Muscle layer of duodenum (tissue), 2 donors: Measurements from ENCODE around the gene VIPAS39.
"Not testable (repeated sequence)": the region's sequence is repeated elsewhere in the genome, so short reads cannot be mapped to it uniquely, and the experiment has no call there.

ENCODE experiments used
- H3K27ac ChIP-seq: one replicate; pipeline ENCODE4 v1.7.0; 2013; ENCODE audit warnings: mild to moderate bottlenecking, low read length
- H3K27me3 ChIP-seq: one replicate; pipeline ENCODE4 v1.7.0; 2013; ENCODE audit warnings: low read depth, mild to moderate bottlenecking, control low read depth, low read length
- H3K36me3 ChIP-seq, 2 donors: one replicate each; pipeline ENCODE4 v1.7.0; 2013; ENCODE audit warnings: low read length in 2 of 2, control low read depth in 1 of 2, mild to moderate bottlenecking in 1 of 2; ENCODE audit not compliant: insufficient read depth in 2 of 2, control insufficient read depth in 1 of 2
- H3K4me1 ChIP-seq, 2 donors: one replicate each; pipeline ENCODE4 v1.7.0; 2013; ENCODE audit warnings: low read length in 2 of 2, mild to moderate bottlenecking in 2 of 2, control low read depth in 1 of 2, moderate library complexity in 1 of 2; ENCODE audit not compliant: insufficient read depth in 2 of 2, control insufficient read depth in 1 of 2
- H3K4me3 ChIP-seq, 2 donors: one replicate each; pipeline ENCODE4 v1.7.0; 2013; ENCODE audit warnings: low read length in 2 of 2, low read depth in 1 of 2, mild to moderate bottlenecking in 1 of 2
- H3K9me3 ChIP-seq, 2 donors: one replicate each; pipeline ENCODE4 v1.7.0; 2013; ENCODE audit warnings: low read length in 2 of 2, control low read depth in 1 of 2, mild to moderate bottlenecking in 1 of 2; ENCODE audit not compliant: control insufficient read depth in 1 of 2
- donor health status: healthy.

VIPAS39 gene

GRCh38 chr14:77424862-77425261 lies 32.5 kb downstream of the VIPAS39 start:
- H3K4me1 ChIP-seq, result no peaks in the 10 kb centered on the region
- peaks cover 0 to 1% of the 10 kb centered on the region in 2 donors for H3K9me3 ChIP-seq
- peaks cover 63 to 85% of the 10 kb centered on the region in 2 donors for H3K36me3 ChIP-seq
- no peaks in the 10 kb centered on the region for H3K27me3 ChIP-seq
- H3K27ac ChIP-seq, result no peak overlapping the region
- no peak overlapping the region for H3K4me3 ChIP-seq

- H3K27ac ChIP-seq, result no peak within 1 kb of the TSS
- peaks cover 0 to 12% of the 10 kb centered on the region in 2 donors for H3K9me3 ChIP-seq
- no peaks in the 10 kb centered on the region for H3K4me1 ChIP-seq
- peaks cover 49 to 71% of the 10 kb centered on the region in 2 donors for H3K36me3 ChIP-seq
- no peaks in the 10 kb centered on the region for H3K27me3 ChIP-seq
- no peak within 1 kb of the TSS for H3K4me3 ChIP-seq
Observed at GRCh38 chr14:77423423-77423822, 34.0 kb downstream of the VIPAS39 start, which contains the start of gene NOXRED1. TSS of gene NOXRED1 (minus strand) at chr14:77423523. CDS start at chr14:77422889, 634 bp downstream.

- H3K4me1 ChIP-seq, result no peaks in the 10 kb centered on the region
- no peaks in the 10 kb centered on the region for H3K27me3 ChIP-seq
- peaks cover 27 to 49% of the 10 kb centered on the region in 2 donors for H3K36me3 ChIP-seq
- no peak overlapping the region for H3K4me3 ChIP-seq
- H3K9me3 ChIP-seq, result peaks cover 0 to 15% of the 10 kb centered on the region in 2 donors
- no peak overlapping the region for H3K27ac ChIP-seq
Observed at GRCh38 chr14:77421201-77421600, 36.2 kb downstream of the VIPAS39 start.

GRCh38 chr14:77416836-77417235 lies 40.6 kb downstream of the VIPAS39 start:
- H3K27me3 ChIP-seq, result no peaks in the 10 kb centered on the region
- H3K9me3 ChIP-seq, result peaks cover 0 to 15% of the 10 kb centered on the region in 2 donors
- H3K4me3 ChIP-seq, result no peak overlapping the region
- H3K27ac ChIP-seq, result no peak overlapping the region
- peaks cover 0 to 7% of the 10 kb centered on the region in 2 donors for H3K36me3 ChIP-seq
- H3K4me1 ChIP-seq, result no peaks in the 10 kb centered on the region

DNA sequence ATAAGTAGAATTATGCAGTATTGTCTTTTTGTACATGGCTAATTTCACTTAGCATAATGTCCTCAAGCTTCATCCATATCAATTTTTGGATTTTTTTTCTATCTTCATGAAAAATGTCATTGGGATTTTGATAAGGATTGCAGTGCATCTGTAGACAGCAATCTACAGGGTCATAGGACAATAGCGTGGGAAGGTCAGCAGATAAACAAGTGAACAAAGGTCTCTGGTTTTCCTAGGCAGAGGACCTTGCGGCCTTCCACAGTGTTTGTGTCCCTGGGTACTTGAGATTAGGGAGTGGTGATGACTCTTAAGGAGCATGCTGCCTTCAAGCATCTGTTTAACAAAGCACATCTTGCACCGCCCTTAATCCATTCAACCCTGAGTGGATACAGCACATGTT lies 41.3 kb downstream of the VIPAS39 start:
- not testable (repeated sequence) for H3K4me1 ChIP-seq, H3K27me3 ChIP-seq, H3K27ac ChIP-seq, H3K36me3 ChIP-seq, H3K4me3 ChIP-seq
- H3K9me3 ChIP-seq, result peaks cover 0 to 15% of the 10 kb centered on the region in 2 donors

GRCh38 chr14:77415403-77416030 lies 41.9 kb downstream of the VIPAS39 start:
- not testable (repeated sequence) for H3K4me1 ChIP-seq, H3K27ac ChIP-seq, H3K27me3 ChIP-seq, H3K36me3 ChIP-seq, H3K4me3 ChIP-seq
- H3K9me3 ChIP-seq, result peaks cover 0 to 15% of the 10 kb centered on the region in 2 donors

DNA sequence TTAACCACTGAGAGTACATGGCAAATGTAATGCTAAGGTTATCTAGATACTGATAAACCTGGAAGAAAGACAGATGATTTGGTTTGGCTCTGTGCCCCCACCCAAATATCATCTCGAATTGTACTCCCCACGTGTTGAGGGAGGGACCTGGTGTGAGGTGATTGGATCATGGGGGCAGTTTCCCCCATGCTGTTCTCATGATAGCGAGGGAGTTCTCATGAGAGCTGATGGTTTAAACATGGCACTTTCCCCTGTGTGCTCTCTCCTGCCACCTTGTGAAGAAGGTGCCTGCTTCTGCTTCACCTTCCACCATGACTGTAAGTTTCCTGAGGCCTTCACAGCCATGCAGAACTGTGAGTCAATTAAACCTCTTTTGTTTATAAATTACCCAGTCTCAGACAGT lies 48.3 kb downstream of the VIPAS39 start:
- Histone ChIP-seq H3K36me3 (no peaks in the 10 kb centered on the region), H3K4me3 (no peak overlapping the region), H3K9me3 (no peaks in the 10 kb centered on the region), H3K4me1 (no peaks in the 10 kb centered on the region), H3K27ac (no peak overlapping the region), H3K27me3 (no peaks in the 10 kb centered on the region)

- H3K9me3 ChIP-seq, result no peaks in the 10 kb centered on the region
Observed at GRCh38 chr14:77407158-77407557, 50.2 kb downstream of the VIPAS39 start.

GRCh38 chr14:77406718-77407117 lies 50.7 kb downstream of the VIPAS39 start:
- Histone ChIP-seq H3K9me3 (no peaks in the 10 kb centered on the region), H3K4me3 (no peak overlapping the region), H3K4me1 (no peaks in the 10 kb centered on the region), H3K27me3 (no peaks in the 10 kb centered on the region), H3K36me3 (no peaks in the 10 kb centered on the region), H3K27ac (no peak overlapping the region)

More at GRCh38 chr14:77407158-77407557, 50.2 kb downstream of the VIPAS39 start:
- H3K4me3 ChIP-seq, result no peak overlapping the region
- H3K27ac ChIP-seq, result no peak overlapping the region
- H3K36me3 ChIP-seq, result no peaks in the 10 kb centered on the region
- no peaks in the 10 kb centered on the region for H3K4me1 ChIP-seq
- no peaks in the 10 kb centered on the region for H3K27me3 ChIP-seq

GRCh38 chr14:77406086-77406485 lies 51.3 kb downstream of the VIPAS39 start:
- Histone ChIP-seq H3K4me3 (no peak overlapping the region), H3K36me3 (no peaks in the 10 kb centered on the region), H3K27me3 (no peaks in the 10 kb centered on the region), H3K4me1 (no peaks in the 10 kb centered on the region), H3K27ac (no peak overlapping the region), H3K9me3 (no peaks in the 10 kb centered on the region)

- Histone ChIP-seq H3K4me3 (no peak overlapping the region), H3K36me3 (no peaks in the 10 kb centered on the region), H3K4me1 (no peaks in the 10 kb centered on the region), H3K27ac (no peak overlapping the region), H3K27me3 (no peaks in the 10 kb centered on the region), H3K9me3 (no peaks in the 10 kb centered on the region)
Observed at GRCh38 chr14:77403768-77404167, 53.6 kb downstream of the VIPAS39 start.

DNA sequence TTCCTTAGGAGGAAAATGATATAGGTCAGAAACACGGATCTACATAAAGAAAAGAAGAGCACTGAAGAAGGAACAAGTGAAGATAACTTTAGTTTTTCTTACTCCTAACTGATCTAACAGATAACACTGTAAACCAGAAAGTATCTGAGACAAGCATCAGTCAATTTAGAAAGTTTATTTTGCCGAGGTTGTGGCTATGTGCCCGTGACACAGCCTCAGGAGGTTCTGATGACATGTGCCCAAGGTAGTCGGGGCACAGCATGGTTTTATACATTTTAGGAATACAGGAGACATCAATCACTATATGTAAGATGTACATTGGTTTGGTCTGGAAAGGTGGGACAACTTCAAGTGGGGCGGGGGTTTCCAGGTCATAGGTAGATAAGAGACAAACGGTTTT lies 57.2 kb downstream of the VIPAS39 start:
- Histone ChIP-seq H3K9me3 (no peaks in the 10 kb centered on the region), H3K27me3 (no peaks in the 10 kb centered on the region), H3K36me3 (no peaks in the 10 kb centered on the region), H3K27ac (no peak overlapping the region), H3K4me1 (no peaks in the 10 kb centered on the region), H3K4me3 (no peak overlapping the region)
